Inferior parietal cortex (tissue), 1 donor: ENCODE measurements around the gene STPG3.
"Not testable (repeated sequence)": the region's sequence is repeated elsewhere in the genome, so short reads cannot be mapped to it uniquely, and the experiment has no call there.

Experiments used
- DNase-seq: peaks from one replicate; pipeline ENCODE4 v3.0.0-alpha.2; 2016; ENCODE audit errors: extremely low spot score

Gene STPG3

DNA sequence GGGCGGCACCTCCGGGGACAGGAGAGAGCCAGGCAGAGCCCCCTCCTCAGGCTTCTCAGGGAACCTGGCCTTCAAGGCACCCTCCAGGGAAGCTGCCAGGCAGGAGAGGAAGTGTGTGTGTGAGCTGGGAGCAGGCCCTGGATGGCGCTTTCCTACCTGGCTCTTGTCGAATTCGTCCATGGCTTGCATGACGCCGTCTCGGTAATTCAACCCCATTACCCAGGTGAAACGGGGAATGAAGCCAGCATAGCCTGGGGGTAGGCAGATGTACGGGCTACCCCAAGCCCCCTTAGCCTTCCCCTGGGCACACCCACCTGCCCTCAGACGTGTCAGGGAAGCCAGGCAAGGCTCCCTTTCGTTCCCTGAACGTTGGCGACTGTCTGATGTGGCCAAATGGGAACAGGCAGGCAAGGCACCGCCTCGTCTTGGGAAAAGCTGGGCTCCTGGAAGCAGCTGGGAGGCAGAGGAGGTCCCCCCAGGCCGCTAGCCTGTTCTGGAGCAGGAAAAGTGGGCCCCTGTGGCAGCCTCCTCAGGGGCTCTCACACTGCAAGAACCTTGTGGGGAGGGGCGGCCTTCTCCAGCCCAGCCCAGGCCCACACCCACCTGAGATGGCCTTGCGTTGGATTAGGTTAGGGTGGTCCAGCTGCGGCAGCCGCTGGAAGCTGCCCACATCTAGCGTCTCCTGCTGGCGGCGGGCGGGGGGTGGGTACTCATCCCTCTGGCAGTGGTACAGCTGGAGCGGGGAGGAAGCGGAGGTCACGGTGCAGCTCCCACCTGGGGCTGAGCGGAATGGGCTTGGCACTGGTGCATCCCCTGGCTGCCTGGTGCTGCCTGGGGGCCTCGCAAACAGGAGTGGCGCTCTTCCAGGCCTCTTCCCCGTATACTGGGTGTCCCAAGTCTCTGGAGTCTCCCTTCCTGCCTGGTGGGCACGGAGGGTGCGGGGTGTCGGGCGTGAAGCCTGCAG, 6.3 kb upstream of the STPG3 start:
- no peak for DNase-seq

DNA sequence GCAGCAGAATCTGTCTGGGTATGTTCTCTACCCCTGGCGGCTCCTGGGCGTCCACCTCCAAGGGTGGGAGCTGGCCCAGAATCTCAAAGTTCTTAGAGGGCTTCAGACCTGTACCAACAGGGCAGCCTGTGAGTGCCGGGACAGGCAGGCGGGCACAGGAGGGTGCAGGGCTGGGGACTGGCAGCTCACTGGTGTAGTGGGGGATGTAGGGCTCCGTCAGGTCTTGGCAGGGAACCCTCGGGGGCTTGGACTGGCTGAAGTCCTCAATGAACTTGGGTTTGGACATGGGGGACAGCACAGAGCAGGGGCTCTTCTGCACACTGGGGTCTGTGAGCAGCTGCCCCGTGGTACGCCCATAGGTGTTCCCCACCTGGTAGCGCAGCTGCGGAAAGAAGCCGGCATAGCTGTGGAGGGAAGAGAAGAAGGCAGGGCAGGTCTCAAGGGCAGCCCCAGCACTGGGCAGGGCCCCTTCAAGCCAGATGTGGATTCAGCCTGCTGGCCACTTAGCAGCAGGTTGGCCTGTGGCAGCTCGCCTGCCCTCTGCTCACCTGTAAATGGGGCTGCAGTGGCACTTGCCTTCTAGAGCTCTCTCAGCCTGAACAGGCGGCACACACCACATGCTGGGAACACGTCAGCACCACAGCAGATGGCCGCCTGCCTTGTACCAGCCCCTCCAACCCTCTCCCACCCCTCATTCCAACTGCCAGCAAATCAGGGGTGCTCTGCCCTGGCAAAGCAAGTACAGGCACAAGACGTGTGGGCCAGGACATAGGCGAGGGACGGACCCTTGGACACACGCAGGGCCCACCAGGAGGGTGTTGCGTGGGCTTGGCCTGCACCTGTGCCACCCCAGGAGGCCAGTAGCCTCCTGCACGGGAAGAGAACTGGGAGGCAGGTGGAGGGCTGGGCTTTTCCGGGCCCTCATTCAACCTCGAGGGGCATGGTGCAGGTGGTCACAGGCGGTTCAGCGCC, 5.3 kb upstream of the STPG3 start:
- no peak for DNase-seq

DNA sequence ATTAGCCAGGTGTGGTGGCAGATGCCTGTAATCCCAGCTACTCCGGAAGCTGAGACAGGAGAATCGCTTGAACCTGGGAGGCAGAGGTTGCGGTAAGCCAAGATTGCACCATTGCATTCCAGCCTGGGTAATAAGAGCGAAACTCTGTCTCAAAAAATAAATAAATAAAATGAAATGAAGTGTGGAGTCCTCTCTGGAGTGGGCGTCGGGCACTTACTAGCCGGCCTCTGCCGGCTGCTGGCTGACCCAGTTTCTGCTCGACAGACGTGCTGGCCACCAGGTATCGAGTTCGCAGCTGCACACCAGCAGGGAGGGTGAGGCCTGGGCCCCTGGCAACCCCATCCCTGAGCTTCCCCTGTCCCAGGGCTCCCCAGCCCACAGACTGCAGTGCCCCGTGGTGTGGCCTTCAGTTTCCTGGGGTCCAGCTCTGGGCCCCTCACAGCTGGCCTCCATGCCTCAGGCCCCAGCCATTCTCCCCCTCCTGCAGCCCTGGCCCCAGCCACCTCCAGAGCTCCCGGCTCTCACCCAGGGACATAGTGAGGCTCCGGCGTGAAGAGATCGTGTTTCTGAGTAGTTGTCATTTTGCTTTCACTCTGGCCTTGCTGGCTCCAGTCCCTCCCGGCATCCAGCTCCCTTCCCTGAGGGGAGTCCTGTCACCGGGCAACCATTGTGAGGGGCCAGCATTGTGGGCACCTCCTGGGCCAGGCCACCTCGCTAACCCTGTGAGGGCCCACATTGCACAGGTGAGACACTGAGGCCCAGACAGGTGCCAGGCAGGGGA, 3.8 kb upstream of the STPG3 start:
- no peak for DNase-seq

DNA sequence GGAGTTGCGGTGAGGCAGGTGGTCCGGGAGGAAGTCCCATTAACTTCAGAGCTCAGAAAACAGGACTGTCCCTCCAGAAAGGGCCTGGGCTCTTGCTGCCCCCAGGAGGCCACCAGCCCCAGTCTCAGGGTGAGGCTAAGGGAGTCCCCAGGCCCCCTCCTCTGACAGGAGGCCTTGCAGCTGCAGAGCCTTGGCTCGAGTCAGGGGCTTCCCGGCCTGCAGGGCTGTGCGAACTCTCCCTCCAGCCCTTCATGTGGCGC, 3.2 kb upstream of the STPG3 start:
- no peak for DNase-seq

DNA sequence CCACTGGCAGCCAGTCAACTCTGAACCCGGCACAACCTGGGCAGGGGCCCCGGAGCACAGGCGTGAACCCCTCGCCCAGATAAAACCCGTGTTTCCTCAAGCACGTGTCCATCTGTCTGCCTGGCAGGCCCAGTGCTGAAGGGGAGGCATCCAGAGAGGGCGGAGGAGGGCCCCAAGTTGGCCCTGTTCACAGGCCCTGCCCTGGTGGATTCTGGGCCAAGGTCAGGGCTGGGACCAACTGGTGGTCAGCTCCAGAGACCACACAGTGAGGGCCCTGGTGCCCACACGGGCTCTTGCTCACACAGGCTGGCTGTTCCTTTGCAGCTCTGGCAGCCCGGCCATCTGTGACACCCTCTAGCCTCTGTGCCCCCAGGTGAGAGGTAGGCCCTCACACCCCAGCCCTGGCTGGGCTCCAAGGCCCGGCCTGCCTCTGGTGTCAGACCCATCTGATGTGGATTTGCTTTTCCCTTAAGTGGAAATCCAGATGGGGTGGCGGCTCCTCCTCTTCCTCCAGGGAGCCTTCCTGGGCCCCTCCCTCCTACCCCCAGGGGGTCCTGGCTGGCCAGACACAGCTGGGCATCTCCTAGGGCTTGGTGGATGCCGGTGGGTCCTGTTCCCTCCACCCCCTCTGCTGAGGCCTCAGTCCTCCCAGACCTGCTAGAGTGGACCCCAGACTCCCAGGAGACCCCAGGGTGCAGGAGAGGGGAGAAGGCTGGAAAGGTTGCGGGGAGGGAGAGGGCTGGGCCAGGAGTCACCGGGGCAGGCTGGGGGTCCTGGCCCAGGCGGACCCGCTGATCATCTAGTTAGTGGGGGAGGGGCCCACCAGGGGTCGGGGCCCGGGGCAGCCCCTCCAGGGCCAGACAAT, 525 bp upstream of the STPG3 start:
- no peak for DNase-seq

DNA sequence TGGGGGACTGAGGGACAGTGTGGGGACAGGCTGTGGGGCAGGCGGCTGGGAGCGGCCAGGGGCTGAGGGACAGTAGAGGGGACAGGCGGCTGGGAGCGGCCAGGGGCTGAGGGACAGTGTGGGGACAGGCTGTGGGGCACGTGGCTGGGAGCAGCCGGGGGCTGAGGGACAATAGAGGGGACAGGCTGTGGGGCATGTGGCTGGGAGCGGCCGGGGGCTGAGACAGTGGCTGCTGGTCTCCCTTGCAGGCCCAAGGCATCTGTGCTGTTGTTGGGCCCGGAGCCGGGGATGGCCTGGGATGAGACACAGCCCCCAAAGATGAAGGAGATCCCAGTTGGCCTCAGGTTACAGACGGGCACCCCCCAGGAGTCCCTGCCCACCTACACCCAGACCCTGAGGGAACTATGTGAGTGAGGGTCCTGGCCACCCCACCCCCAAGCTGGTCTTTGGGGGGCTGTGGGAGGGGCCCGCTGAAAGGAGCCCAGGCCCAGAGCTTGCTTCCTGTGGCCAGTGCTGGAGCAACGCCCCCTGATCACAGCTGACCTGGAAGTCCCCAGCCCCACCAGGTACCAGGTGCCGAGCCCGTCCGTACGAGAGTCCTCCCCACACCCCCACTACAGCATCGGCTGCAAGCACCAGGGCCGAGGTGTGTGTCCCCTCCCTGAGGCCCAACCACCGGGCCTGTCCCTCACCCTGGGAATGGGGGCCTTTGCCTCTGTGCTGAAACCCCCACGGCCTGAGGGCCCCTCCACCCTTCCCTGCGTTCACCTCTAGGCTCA, 593 bp downstream of the STPG3 start:
- DNase-seq: no peak

DNA sequence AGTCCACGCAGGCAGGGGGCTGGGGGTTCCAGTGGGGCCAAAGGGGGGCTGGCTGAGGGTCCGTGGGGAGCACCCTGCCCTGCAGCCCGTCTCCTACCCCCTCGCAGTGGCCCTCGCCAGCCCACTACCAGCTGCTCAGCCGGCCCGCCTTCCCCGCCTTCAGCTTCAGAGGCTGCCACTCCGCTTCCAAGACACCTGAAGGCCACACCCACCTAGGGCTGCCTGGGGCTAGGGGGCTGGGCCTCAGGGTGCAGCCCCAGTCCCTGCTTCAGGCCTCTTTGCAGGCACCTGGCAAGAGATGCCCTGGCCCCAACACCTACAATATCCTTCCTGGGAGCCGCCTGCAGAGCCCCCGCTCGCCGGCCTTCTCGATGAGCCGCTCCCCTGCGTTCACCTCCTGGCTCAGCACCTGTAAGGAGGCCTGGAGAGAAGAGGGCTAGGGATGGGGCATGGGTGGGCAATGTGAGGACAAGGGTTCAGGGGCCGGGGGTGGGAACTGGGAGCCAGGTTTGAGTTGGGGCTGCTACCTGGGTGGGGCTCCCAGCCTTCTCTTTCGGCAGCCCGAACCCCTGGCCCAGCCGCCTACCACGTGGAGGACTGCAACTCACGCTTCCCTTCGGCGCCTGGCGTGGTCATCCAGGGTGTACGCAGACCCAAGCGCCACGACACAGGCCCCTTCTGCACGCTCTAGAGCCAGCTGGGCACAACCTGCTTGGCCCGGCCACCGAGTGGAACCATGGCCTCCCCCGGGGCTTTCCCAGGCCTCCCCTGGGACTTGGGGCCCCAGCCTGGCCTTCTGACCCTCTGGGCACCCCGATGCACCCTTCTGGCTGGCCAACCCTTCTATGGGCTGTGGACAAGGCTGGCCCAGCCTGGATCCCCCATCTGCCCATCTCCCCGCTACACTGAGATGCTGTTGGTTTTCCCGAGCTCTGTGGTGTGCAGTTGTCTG, 1.7 kb downstream of the STPG3 start:
- no peak for DNase-seq

DNA sequence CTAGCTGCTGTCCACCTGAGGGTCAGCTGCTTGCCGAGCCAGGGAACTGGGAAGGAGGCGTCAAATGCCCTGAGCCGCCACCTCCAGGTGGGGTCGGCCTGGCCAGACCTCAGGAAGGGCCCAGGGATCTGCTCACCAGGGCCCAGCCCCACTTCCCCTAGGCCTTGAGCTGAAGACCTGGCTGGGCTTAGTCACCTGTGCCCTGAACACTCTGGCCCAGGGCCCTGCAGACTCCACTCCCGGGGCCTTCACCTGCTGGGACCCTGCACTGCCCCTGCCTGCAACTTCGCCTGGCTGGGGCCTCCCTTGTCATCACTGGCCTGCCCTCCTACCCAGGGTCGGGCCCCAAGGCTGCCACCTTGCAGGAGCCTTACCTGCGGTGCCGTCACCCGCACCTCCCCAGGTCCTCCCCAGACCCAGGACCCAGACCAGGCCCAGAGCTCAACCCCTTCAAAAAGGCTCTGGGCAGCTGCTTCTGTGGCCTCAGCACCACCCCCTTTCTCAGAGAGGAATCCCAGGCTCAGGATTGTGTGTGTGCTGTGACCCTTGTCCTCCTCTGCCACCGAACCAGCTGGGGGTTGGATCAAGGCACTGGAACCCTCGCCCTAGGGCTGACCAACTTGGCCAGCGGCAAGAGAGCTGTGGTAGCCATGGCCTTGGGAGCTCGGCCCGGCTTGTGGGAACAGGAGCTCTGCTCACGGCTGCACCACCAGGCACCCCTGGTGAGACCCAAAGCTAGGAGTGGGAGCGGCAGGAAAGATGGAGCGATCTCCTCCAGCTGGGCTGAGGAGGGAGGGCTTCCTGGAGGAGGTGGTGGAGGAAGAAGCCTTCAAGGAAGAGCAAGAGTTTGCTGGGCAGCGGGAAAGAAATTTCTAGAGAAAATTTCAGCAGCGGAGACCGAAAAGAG, 2.9 kb downstream of the STPG3 start:
- DNase-seq: no peak

DNA sequence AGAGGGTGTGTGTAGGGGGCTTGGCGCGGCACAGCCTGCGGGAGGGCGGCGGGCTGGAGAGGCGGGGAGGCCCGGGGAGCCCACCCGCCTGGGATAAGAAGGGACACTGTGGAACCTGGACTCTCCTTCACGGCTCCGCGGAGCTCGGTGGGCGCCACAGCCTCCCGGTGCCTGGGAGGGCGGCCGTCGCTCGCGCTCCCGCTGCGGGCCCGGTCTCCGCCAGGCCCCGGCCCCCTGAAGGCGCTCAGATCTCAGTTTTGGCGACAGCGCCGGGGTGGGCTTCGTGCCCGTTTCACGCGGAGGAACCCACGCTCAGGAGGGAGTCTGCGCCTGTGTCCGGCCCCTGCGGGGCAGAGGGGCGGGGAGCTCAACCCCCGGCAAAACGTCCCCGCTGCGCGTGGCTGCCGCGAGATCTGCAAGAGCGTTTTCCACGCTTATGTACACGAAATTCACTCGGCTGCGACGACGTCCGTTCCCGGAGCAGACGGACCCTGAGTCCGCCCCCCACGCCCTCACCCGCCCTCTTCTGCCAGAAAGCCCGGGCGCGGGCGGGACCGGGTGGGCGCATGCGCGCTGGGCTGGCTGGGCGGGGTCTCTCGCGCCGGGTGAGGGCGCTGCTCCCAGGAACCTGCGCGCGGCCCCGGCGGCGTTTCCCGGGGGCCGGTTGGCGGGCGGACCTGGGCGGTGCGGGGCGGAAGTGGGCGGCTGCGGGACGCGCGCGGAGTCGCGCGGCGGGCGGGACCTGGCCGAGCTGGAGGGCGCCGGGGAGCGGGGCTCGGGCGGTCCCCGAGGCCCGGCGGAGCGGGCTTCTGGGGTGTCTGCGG, 3.8 kb downstream of the STPG3 start, which contains the start of gene NELFB:
Gene NELFB, plus strand, starts transcription at position 704 of the 824 bp plus-strand sequence.
- peak; percentile 89 for DNase-seq

DNA sequence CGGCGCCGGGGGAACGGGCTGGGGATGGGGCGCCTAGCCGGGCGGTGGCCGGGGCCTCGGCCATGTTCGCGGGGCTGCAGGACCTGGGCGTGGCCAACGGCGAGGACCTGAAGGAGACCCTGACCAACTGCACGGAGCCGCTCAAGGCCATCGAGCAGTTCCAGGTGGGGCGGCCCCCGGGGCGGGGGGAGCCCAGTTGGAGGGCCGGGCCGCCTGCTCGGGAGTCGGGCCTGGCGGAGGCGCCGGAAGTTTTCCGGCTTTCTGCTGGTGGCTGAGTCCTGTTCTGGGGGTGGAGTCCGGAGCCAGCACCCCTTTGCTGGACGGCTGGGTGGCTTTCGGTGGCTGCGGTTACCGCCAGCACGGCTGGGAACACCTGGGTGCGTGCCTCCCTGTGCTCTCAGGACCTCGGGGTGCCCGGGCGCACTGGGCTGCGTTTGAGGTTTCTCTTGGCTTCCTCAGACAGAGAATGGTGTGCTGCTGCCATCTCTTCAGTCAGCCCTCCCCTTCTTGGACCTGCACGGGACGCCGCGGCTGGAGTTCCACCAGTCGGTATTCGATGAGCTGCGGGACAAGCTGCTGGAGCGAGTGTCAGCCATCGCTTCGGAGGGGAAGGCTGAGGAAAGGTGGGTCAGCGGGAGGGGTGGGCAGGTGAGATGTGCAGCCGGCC, 4.5 kb downstream of the STPG3 start:
- DNase-seq: no peak

DNA sequence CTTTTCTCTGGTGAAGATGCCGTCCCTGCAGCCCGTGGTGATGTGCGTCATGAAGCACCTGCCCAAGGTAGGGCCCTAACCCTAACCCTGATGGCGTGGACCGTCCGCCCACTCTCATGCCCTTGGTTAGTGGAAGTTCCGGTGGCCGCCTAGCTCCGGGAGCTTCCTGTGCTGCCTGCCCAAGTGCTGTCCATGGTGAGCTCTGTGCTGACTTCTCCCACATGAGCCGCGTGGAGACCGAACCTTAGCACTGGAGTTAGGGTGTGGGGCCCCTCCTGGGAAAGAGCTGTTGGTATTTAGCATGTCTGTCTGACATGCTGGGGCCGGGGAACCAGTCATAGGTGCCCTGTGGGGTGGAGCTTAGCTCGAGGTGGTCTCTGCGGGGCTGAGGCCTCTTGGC, 5.3 kb downstream of the STPG3 start:
- no peak for DNase-seq

DNA sequence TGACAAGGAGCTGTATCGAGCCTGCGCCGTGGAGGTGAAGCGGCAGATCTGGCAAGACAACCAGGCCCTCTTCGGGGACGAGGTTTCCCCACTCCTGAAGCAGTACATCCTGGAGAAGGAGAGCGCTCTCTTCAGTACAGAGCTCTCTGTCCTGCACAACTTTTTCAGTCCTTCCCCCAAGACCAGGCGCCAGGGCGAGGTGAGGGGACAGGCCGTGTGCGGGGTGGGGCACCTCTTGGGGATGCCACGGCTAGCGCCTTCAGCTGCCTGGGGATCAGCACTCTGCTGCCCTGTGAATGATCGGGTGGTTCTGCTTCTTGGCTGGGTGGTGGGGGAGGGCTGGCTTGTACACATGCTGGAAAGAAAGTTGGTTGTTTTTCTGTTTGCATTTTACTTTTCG, 5.8 kb downstream of the STPG3 start:
- DNase-seq: no peak

DNA sequence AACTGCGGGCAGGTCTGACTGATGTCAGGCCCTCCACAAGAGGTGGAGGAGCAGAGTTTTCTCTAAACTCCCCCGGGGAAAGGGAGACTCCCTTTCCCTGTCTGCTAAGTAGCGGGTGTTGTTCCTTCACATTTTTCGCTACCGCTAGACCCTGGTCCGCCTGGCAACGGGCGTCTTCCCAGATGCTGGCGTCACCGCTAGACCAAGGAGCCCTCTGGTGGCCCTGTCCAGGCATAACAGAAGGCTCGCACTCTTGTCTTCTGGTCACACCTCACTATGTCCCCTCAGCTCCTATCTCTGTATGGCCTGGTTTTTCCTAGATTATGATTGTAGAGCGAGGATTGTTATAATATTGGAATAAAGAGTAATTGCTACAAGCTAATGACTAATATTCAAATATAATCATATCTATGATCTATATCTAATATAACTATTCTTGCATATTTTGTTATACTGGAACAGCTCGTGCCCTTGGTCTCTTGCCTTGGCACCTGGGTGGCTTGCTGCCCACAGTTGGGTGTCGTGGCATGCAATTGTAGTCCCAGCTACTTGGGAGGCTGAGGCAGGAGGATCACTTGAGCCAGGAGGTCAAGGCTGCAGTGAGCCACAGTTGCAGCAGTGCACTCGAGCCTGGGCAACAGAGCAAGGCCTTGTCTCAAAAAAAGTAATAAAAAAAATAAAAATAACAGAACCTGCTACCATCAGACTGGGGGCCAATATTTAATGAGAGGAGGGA, 11.3 kb downstream of the STPG3 start:
- DNase-seq: not testable (repeated sequence)

DNA sequence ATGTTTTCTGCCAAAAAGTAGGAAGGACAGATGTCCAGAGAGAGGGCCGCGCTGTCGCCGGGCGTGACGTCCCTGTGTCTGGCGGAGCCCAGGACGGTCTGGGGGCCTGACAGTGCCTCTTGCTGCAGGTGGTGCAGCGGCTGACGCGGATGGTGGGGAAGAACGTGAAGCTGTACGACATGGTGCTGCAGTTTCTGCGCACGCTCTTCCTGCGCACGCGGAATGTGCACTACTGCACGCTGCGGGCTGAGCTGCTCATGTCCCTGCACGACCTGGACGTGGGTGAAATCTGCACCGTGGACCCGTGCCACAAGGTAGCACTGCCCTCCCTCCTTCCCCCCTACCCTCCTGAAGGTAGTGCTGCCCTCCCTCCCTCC, 11.8 kb downstream of the STPG3 start:
- no peak for DNase-seq

DNA sequence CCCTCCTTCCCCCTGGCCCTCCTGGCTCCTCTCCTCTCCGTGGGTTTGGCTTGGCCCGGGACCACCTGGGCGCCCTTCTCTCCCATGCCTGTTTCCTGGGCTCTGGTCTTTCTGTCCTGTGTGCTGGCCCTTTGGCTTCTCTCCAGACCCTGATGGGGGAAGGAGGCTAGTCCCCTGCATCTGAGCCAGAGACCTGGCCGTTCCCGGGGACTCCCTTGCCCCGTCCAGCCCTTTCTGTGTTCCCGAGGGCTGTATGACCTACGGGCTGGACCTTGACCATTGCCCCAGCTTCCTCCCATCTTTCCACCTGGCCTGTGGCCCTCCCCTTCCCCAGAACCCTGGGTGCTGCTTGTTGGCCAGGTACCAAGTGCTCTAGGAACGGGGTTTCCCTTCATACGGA, 12.4 kb downstream of the STPG3 start:
- DNase-seq: no peak

DNA sequence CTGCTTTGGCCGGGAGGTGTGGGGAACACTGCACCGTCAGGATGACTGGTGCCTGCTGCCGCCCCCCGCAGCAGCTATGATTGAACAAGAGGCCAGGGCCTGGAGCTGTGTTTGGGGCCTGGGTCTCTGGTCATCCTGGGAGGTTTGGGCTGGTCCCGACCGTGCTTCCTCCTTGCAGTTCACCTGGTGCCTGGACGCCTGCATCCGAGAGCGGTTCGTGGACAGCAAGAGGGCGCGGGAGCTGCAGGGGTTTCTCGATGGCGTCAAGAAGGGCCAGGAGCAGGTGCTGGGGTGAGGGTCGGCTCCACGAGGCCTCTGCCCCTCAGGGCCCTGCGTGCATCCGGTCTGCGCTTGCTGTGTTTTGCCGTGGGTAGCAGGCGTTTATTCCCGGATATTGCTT, 13.0 kb downstream of the STPG3 start:
- no peak for DNase-seq
